ENCODE results near the gene FKRP. TPM values are rescaled to one million over a fixed set of nuclear protein-coding genes. Genes with fewer than 3 reads are reported as not detected.
A peak's percentile ranks its signal among the peaks of the same experiment; 100 is the strongest.
"Not testable (repeated sequence)": the region's sequence is repeated elsewhere in the genome, so short reads cannot be mapped to it uniquely, and the experiment has no call there.

FKRP gene
- total and polyA plus RNA-seq, 9 donors: 10.7 to 24.4 (median 18.7) TPM

- peaks cover 3% of the 10 kb centered on the region for H3K4me1 ChIP-seq (ENCODE audit: insufficient read depth)
- H3K9me3 ChIP-seq: no peaks in the 10 kb centered on the region
- no peak overlapping the region for H3K27ac ChIP-seq
- no peaks in the 10 kb centered on the region for H3K36me3 ChIP-seq
- intact Hi-C loops (cut with DNase I): loop anchor here (5.0 to 10.0 kb wide), 2 partner anchors 83 to 236 kb away; no protein-coding TSS in a partner anchor
- no peak for DNase-seq
- H3K4me3 ChIP-seq: no peak overlapping the region
- H3K27me3 ChIP-seq: no peaks in the 10 kb centered on the region
- WGBS, 3 donors: 71 to 73% (median 71%) methylated on average over 6 of the region's 6 CpGs
- TF ChIP-seq POLR2A (IDR thresholded peaks at IDR 0.05): no peak
- TF ChIP-seq EP300 (IDR thresholded peaks at IDR 0.05): no peak
- TF ChIP-seq CTCF (IDR thresholded peaks at IDR 0.05): no peak
These were observed 13.3 kb downstream of the FKRP start for GRCh38 chr19:46759206-46759605.

- Histone ChIP-seq H3K4me3 (no peak overlapping the region), H3K27me3 (no peaks in the 10 kb centered on the region), H3K4me1 (ENCODE audit: insufficient read depth) (peaks cover 3% of the 10 kb centered on the region), H3K27ac (no peak overlapping the region), H3K9me3 (no peaks in the 10 kb centered on the region), H3K36me3 (no peaks in the 10 kb centered on the region)
- DNase-seq: peak in 1 of 5 donors; percentile 64
- intact Hi-C loops (cut with DNase I): loop anchor here (5.0 to 10.0 kb wide), 2 partner anchors 82 to 235 kb away; no protein-coding TSS in a partner anchor
- 16 to 27% (median 25%) methylated on average over 7 of the region's 7 CpGs for WGBS, 3 donors
- TF ChIP-seq CTCF (IDR thresholded peaks at IDR 0.05) (no peak), EP300 (IDR thresholded peaks at IDR 0.05) (no peak), POLR2A (IDR thresholded peaks at IDR 0.05) (no peak)
These were observed 14.0 kb downstream of the FKRP start for GRCh38 chr19:46759817-46760333.

GRCh38 chr19:46760363-46760762, 14.5 kb downstream of the FKRP start:
- WGBS, 3 donors: 91 to 95% (median 94%) methylated on average over 5 of the region's 5 CpGs
- Histone ChIP-seq H3K27me3 (no peaks in the 10 kb centered on the region), H3K4me1 (ENCODE audit: insufficient read depth) (peaks cover 3% of the 10 kb centered on the region), H3K36me3 (no peaks in the 10 kb centered on the region), H3K9me3 (no peaks in the 10 kb centered on the region), H3K27ac (no peak overlapping the region), H3K4me3 (no peak overlapping the region)
- TF ChIP-seq CTCF (IDR thresholded peaks at IDR 0.05) (no peak), EP300 (IDR thresholded peaks at IDR 0.05) (no peak), POLR2A (IDR thresholded peaks at IDR 0.05) (no peak)
- intact Hi-C loops (cut with DNase I): no loop called here
- DNase-seq: no peak

GRCh38 chr19:46760897-46761296, 15.0 kb downstream of the FKRP start:
- H3K4me3 ChIP-seq; H3K27ac ChIP-seq; H3K4me1 ChIP-seq (ENCODE audit: insufficient read depth); H3K36me3 ChIP-seq; DNase-seq; H3K27me3 ChIP-seq; intact Hi-C loops (cut with DNase I); H3K9me3 ChIP-seq: not testable (repeated sequence)
- 45 to 60% (median 51%) methylated on average over 4 of the region's 4 CpGs for WGBS, 3 donors

- H3K27ac ChIP-seq: no peak overlapping the region
- peaks cover 3% of the 10 kb centered on the region for H3K4me1 ChIP-seq (ENCODE audit: insufficient read depth)
These were observed 15.6 kb downstream of the FKRP start for GRCh38 chr19:46761418-46761831.

More at GRCh38 chr19:46761418-46761831, 15.6 kb downstream of the FKRP start:
- Histone ChIP-seq H3K4me3 (no peak overlapping the region), H3K27me3 (no peaks in the 10 kb centered on the region), H3K9me3 (no peaks in the 10 kb centered on the region), H3K36me3 (no peaks in the 10 kb centered on the region)
- intact Hi-C loops (cut with DNase I): no loop called here
- no peak for DNase-seq
- 18 to 24% (median 22%) methylated on average over 5 of the region's 5 CpGs for WGBS, 3 donors
- TF ChIP-seq EP300 (IDR thresholded peaks at IDR 0.05) (no peak), POLR2A (IDR thresholded peaks at IDR 0.05) (no peak), CTCF (IDR thresholded peaks at IDR 0.05) (no peak)

Measured in ovary (tissue), 9 donors.